ENCODE measurements around the gene POLR2H.
"Not testable (repeated sequence)": the region's sequence is repeated elsewhere in the genome, so short reads cannot be mapped to it uniquely, and the experiment has no call there.

The POLR2H gene

GRCh38 chr3:184328516-184328915 lies 33.0 kb upstream of the POLR2H start:
- no peak for TF ChIP-seq ZNF274 (IDR thresholded peaks at IDR 0.05; ENCODE audit: low read depth, low read length)
- H3K4me3 ChIP-seq (ENCODE audit: low read length): no peak overlapping the region

GRCh38 chr3:184332370-184333090 lies 29.0 kb upstream of the POLR2H start:
- no peak overlapping the region for H3K4me3 ChIP-seq (ENCODE audit: low read length)
- no peak for TF ChIP-seq ZNF274 (IDR thresholded peaks at IDR 0.05; ENCODE audit: low read depth, low read length)

- no peak overlapping the region for H3K4me3 ChIP-seq (ENCODE audit: low read length)
- no peak for TF ChIP-seq ZNF274 (IDR thresholded peaks at IDR 0.05; ENCODE audit: low read depth, low read length)
These were observed 28.3 kb upstream of the POLR2H start for GRCh38 chr3:184333190-184333589.

GRCh38 chr3:184333700-184334099 lies 27.8 kb upstream of the POLR2H start:
- no peak overlapping the region for H3K4me3 ChIP-seq (ENCODE audit: low read length)
- no peak for TF ChIP-seq ZNF274 (IDR thresholded peaks at IDR 0.05; ENCODE audit: low read depth, low read length)

DNA sequence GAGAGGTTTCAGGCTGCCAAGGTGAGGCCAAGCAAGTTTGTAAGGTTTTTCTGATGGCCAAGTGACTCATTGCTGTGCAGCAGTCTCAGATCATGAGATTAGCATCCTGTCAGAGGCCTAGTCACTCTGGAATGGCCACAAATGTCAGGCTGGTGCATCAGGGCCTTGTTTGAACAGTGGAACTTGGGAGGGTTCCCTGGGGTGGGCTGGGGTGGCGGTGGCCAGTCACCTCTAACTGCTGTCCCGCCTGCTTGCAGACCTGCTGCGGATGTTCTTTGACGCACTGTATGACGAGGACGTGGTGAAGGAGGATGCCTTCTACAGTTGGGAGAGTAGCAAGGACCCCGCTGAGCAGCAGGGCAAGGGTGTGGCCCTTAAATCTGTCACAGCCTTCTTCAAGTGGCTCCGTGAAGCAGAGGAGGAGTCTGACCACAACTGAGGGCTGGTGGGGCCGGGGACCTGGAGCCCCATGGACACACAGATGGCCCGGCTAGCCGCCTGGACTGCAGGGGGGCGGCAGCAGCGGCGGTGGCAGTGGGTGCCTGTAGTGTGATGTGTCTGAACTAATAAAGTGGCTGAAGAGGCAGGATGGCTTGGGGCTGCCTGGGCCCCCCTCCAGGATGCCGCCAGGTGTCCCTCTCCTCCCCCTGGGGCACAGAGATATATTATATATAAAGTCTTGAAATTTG lies 26.9 kb upstream of the POLR2H start:
- TF ChIP-seq ZNF274 (IDR thresholded peaks at IDR 0.05; ENCODE audit: low read depth, low read length): no peak
- H3K4me3 ChIP-seq (ENCODE audit: low read length): no peak overlapping the region

- TF ChIP-seq ZNF274 (IDR thresholded peaks at IDR 0.05; ENCODE audit: low read depth, low read length): no peak
- H3K4me3 ChIP-seq (ENCODE audit: low read length): no peak overlapping the region; the same call in 1 of the 2 replicates
These were observed 26.2 kb upstream of the POLR2H start for GRCh38 chr3:184335291-184335660.

DNA sequence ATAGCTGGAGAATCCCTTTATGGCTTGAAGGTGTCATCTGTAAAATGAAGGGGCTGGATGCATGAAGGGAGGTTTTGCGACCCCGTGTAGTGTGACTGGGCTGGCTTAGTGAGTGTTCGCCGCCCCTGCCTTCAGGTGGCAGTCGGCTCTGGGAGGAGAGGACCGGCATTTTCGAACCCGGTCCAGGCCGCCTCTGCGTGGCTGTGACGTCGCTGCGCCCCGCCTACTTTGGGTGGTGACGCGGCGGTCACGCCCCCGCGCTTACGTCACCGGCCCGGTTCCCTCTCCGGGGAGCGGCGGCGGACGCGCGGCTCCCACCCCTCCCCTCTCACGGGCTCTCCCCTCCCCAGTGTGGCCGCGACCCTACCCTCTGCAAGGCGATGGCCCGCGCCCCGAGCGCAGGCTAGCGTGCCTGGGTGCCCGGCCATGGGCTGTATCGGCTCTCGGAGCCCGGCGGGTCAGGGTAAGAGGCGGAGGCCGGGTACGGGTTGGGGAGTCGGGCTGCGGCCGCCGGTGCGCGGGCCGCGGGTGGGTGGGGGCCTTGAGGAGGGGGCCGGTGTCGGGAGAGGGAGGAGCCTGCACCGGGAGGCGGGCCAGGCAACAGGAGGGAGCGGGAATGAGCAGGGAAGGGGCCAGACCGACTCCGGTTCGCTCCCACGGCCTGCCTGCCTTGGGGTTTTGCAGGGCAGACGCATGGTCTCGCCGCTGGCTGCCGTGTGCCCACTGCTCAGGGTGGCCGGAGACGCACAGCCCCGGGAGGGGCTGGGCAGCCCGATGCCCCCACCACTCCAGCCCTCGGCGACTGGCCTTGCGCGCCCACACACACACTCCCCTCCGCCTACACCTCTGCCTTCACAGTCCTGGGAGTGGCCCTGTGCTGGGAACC lies 25.6 kb upstream of the POLR2H start:
- TF ChIP-seq ZNF274 (IDR thresholded peaks at IDR 0.05; ENCODE audit: low read depth, low read length): no peak
- peak overlapping the region; percentile 63; the same call in 1 of the 2 replicates for H3K4me3 ChIP-seq (ENCODE audit: low read length)

- H3K4me3 ChIP-seq (ENCODE audit: low read length): peak overlapping the region; percentile 63; the same call in 1 of the 2 replicates
- no peak for TF ChIP-seq ZNF274 (IDR thresholded peaks at IDR 0.05; ENCODE audit: low read depth, low read length)
These were observed 24.7 kb upstream of the POLR2H start for GRCh38 chr3:184336547-184337398.

GRCh38 chr3:184337399-184337714 lies 24.2 kb upstream of the POLR2H start, which contains the start of gene FAM131A:
FAM131A (plus strand) TSS chr3:184337600; CDS start chr3:184337631, 31 bp downstream.
- no peak for TF ChIP-seq ZNF274 (IDR thresholded peaks at IDR 0.05; ENCODE audit: low read depth, low read length)
- H3K4me3 ChIP-seq (ENCODE audit: low read length): peak within 1 kb of the TSS; percentile 63; the same call in 1 of the 2 replicates

GRCh38 chr3:184337981-184338380 lies 23.5 kb upstream of the POLR2H start:
- H3K4me3 ChIP-seq (ENCODE audit: low read length): no peak overlapping the region
- no peak for TF ChIP-seq ZNF274 (IDR thresholded peaks at IDR 0.05; ENCODE audit: low read depth, low read length)

DNA sequence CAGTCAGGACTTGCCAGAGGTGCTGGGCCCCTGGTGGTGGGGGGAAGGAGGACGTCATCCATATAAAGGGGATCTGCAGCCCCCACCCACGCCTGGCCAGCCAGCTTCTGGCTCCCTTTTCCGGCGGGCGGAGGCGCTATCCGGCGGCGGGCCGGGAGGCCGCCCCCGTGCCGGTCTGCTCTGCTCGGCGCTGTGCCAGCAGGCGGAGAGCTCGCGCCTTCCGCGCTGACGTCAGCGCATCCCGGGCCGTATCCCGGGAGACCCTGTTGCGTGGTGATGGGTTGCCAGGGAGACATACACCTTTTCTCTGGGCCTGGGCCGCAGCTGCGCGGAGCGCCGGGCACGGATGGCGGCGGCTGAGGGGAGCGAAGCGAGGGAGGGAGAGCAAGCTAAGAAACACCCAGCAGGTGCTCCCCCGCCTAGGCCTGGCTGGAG lies 23.0 kb upstream of the POLR2H start:
- H3K4me3 ChIP-seq (ENCODE audit: low read length): no peak overlapping the region
- TF ChIP-seq ZNF274 (IDR thresholded peaks at IDR 0.05; ENCODE audit: low read depth, low read length): no peak

DNA sequence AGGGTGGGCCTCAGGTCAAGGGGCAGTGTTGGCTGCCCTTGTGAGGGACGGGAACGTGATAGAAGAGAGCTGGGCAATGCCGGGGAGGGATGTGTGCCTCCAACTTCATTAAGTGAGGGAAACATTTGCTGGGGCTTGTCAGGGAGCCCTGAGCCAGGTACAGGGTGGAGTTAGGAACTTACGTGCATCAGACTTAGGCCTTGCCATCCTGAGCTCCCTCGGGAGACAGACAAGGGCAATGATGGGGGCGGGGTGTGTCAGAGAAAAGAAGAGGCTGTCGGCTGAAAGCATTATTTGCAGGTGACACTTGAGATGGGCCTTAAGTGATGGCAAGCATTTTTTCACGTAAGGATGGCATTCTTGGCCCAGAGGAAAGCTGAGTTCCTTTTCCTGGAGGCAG lies 22.5 kb upstream of the POLR2H start:
- no peak for TF ChIP-seq ZNF274 (IDR thresholded peaks at IDR 0.05; ENCODE audit: low read depth, low read length)
- no peak overlapping the region for H3K4me3 ChIP-seq (ENCODE audit: low read length)

DNA sequence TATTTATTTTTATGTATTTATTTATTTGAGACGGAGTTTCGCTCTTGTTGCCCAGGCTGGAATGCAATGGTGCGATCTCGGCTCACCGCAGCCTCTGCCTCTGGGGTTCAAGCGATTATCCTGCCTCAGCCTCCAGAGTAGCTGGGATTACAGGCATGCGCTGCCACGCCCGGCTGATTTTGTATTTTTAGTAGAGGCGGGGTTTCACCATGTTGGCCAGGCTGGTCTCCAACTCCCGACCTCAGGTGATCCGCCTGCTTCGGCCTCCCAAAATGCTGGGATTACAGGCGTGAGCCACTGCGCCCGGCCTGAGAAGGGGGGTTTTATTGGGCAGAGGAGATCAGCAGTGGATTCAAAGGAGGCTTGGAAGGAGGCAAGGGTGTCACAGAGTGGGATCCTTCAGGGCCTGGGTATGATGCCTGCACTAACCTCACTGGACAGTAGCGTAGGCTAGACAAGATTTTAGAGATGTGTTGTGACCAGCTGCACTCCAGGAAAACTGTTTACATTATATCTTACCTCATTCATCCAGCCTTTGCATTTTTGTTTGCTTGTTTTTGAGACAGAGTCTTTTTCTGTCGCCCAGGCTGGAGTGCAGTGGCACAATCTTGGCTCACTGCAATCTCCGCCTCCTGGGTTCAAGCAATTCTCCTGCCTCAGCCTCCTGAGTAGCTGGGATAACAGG lies 21.9 kb upstream of the POLR2H start:
- not testable (repeated sequence) for H3K4me3 ChIP-seq (ENCODE audit: low read length)

All from GM08714 (cell line).